ENCODE measurements around the gene ABCC3. TPM values are rescaled to one million over a fixed set of nuclear protein-coding genes. Genes with fewer than 3 reads are reported as not detected.

Gene ABCC3
- total RNA-seq = 1 to 10 TPM in 6 of 10 donors, under 1 TPM in 3, not detected in 1; 0.23 to 5.7 (median 1.1) TPM
- polyA plus RNA-seq = 1 to 10 TPM in 1 of 2 donors, under 1 TPM in 1; 0.41 to 2.0 TPM
- long read RNA-seq, donor 1, partial matches to known transcripts = 0 of 1 reads
- long read RNA-seq, donor 1, other reads (novel, unspliced or antisense) = 0 of 1 reads
- long read RNA-seq, donor 2 = 0 reads
- long read RNA-seq, donor 3, partial matches to known transcripts = 0 of 1 reads
- long read RNA-seq, donor 3, other reads (novel, unspliced or antisense) = 1 of 1 reads

GRCh38 chr17:50634224-50634914, at the start of gene ABCC3:
Gene ABCC3 (plus strand): TSS chr17:50634881. CDS start chr17:50634937, 56 bp downstream.
- no peak for TF ChIP-seq CTCF (IDR thresholded peaks at IDR 0.05)
- DNase-seq = peak in 1 of 2 donors; percentile 55
- Histone ChIP-seq H3K4me3 (peak within 1 kb of the TSS in 9 of 10 donors; percentile 38 to 59 (median 46)), H3K36me3 (no peaks in the 10 kb centered on the region), H3K4me1 (peaks cover 8 to 41% (median 19%) of the 10 kb centered on the region in 9 donors), H3K9me3 (no peaks in the 10 kb centered on the region), H3K27me3 (peaks cover 12 to 77% (median 57%) of the 10 kb centered on the region in 7 donors), H3K27ac (peak within 1 kb of the TSS in 1 of 10 donors; percentile 83)
- intact Hi-C loops (cut with DNase I) = loop anchor here in 6 of 10 donors (5.0 kb wide), 2 partner anchors 43 to 48 kb away; no protein-coding TSS in a partner anchor
- peak in 4 of 8 donors; percentile 28 to 46 (median 40) for ATAC-seq
- 13 to 14% methylated on average over 48 of the region's 48 CpGs for WGBS, 2 donors

- no peak for TF ChIP-seq CTCF (IDR thresholded peaks at IDR 0.05)
- no peak for ATAC-seq
- no peaks in the 10 kb centered on the region for H3K27me3 ChIP-seq
- WGBS, 2 donors = 51 to 67% methylated on average over 4 of the region's 4 CpGs
- intact Hi-C loops (cut with DNase I) = no loop called here
- no peaks in the 10 kb centered on the region for H3K9me3 ChIP-seq
- peak overlapping the region in 4 of 10 donors; percentile 4 to 55 (median 44) for H3K27ac ChIP-seq
- no peak for DNase-seq
- H3K4me1 ChIP-seq = peaks cover 11 to 41% (median 33%) of the 10 kb centered on the region in 9 donors
- H3K36me3 ChIP-seq = no peaks in the 10 kb centered on the region
- H3K4me3 ChIP-seq = no peak overlapping the region
These were observed 49.3 kb upstream of the ABCC3 start for GRCh38 chr17:50585346-50585745.

GRCh38 chr17:50585891-50586290, 48.8 kb upstream of the ABCC3 start:
- WGBS, 2 donors = 79 to 83% methylated on average over 8 of the region's 8 CpGs
- no peak for ATAC-seq
- H3K9me3 ChIP-seq = no peaks in the 10 kb centered on the region
- no peak overlapping the region for H3K4me3 ChIP-seq
- H3K4me1 ChIP-seq = peaks cover 11 to 45% (median 36%) of the 10 kb centered on the region in 9 donors
- peak overlapping the region in 3 of 10 donors; percentile 1 to 55 (median 41) for H3K27ac ChIP-seq
- TF ChIP-seq CTCF (IDR thresholded peaks at IDR 0.05) = no peak
- DNase-seq = peak in 1 of 2 donors; percentile 6
- no peaks in the 10 kb centered on the region for H3K36me3 ChIP-seq
- H3K27me3 ChIP-seq = no peaks in the 10 kb centered on the region
- intact Hi-C loops (cut with DNase I) = no loop called here

- no peak for TF ChIP-seq CTCF (IDR thresholded peaks at IDR 0.05)
- H3K9me3 ChIP-seq = no peaks in the 10 kb centered on the region
- H3K27me3 ChIP-seq = no peaks in the 10 kb centered on the region
- 88 to 92% methylated on average over 9 of the region's 9 CpGs for WGBS, 2 donors
- peaks cover 11 to 48% (median 36%) of the 10 kb centered on the region in 9 donors for H3K4me1 ChIP-seq
- H3K27ac ChIP-seq = no peak overlapping the region
- intact Hi-C loops (cut with DNase I) = no loop called here
- ATAC-seq (no peak), DNase-seq (peak in 1 of 2 donors; percentile 5)
- H3K4me3 ChIP-seq = no peak overlapping the region
- H3K36me3 ChIP-seq = no peaks in the 10 kb centered on the region
These were observed 48.0 kb upstream of the ABCC3 start for GRCh38 chr17:50586421-50587247.

Measured in heart right ventricle (tissue), 16 donors.